Spleen (tissue), 7 donors: Measurements from ENCODE around the gene PDIA3.

ENCODE experiments used
- POLR2A ChIP-seq, 3 donors: fragments of 450-650 bp; IDR thresholded peaks; one replicate each; pipeline ENCODE4 v1.5.1; 2017; ENCODE audit warnings: antibody characterized with exemption in 3 of 3, mild to moderate bottlenecking in 1 of 3
- TF ChIP-seq, protein P1 (sequence below), 11 experiments: fragments of 200-600 bp in 7 of 11; fragments of 450-650 bp in 4 of 11; sonication (generic) in 4 of 11; IDR thresholded peaks in 8 of 11; conservative IDR thresholded peaks in 3 of 11; 1 replicate in 7 of 11; 2 replicates in 4 of 11; pipeline versions ENCODE4 v1.4.0 to v1.8.0; 2016 to 2021; ENCODE audit warnings: antibody characterized with exemption in 11 of 11, inconsistent platforms in 4 of 11, mild to moderate bottlenecking in 1 of 11
- donor health status: DM: no; HTN: no; CAD: no; lungs with moderate emphysema.
- donor health status: DM: no; HTN: no; CAD: no.
- donor health status: DM: no; HTN: no; CAD: no.

DNA sequence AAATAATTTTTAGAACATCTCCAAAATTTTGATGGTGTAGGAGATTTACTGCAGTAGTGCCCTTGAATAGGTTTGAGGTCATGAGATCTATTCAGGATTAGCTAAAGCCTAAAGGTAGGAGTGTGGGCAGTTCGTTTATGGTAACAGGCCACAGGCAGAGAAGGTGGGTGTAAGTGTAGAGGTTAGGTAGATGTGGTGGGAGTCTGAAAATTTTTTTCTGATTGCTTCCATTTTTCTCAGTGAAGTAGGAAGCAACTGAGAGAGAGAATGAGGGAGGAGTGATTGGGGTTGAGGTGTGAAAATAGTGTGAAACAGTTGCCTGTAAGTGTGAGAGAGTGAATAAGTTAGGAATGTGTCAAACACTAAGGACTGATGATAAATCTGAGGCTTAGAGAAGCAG lies 32.8 kb downstream of the PDIA3 start:
- TF ChIP-seq, protein P1, sequence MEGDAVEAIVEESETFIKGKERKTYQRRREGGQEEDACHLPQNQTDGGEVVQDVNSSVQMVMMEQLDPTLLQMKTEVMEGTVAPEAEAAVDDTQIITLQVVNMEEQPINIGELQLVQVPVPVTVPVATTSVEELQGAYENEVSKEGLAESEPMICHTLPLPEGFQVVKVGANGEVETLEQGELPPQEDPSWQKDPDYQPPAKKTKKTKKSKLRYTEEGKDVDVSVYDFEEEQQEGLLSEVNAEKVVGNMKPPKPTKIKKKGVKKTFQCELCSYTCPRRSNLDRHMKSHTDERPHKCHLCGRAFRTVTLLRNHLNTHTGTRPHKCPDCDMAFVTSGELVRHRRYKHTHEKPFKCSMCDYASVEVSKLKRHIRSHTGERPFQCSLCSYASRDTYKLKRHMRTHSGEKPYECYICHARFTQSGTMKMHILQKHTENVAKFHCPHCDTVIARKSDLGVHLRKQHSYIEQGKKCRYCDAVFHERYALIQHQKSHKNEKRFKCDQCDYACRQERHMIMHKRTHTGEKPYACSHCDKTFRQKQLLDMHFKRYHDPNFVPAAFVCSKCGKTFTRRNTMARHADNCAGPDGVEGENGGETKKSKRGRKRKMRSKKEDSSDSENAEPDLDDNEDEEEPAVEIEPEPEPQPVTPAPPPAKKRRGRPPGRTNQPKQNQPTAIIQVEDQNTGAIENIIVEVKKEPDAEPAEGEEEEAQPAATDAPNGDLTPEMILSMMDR (IDR thresholded peaks at IDR 0.05 in 8 of 11, conservative IDR thresholded peaks at IDR 0.05 in 3 of 11): no peak
- no peak for TF ChIP-seq POLR2A (IDR thresholded peaks at IDR 0.05)
